Gastroesophageal sphincter (tissue), 3 donors: ENCODE measurements around the gene BASP1.

ENCODE experiments used
- CTCF ChIP-seq, 4 experiments: fragments of 200-600 bp in 2 of 4; fragments of 450-650 bp in 2 of 4; sonication (generic) in 1 of 4; IDR thresholded peaks; one replicate each; pipeline ENCODE4 v1.5.1; 2017 to 2019; ENCODE audit warnings: antibody characterized with exemption in 4 of 4, mild to moderate bottlenecking in 2 of 4, moderate library complexity in 2 of 4
- EP300 ChIP-seq: sonication (generic); formaldehyde crosslinking; IDR thresholded peaks from one replicate; pipeline ENCODE4 v1.6.1; 2017; ENCODE audit warnings: antibody characterized with exemption, mild to moderate bottlenecking
- POLR2A ChIP-seq, 2 donors: fragments of 450-650 bp; IDR thresholded peaks; one replicate each; pipeline ENCODE4 v1.6.1; 2017; ENCODE audit warnings: antibody characterized with exemption in 2 of 2, mild to moderate bottlenecking in 2 of 2, moderate library complexity in 1 of 2

- TF ChIP-seq CTCF (IDR thresholded peaks at IDR 0.05) (no peak), POLR2A (IDR thresholded peaks at IDR 0.05) (no peak), EP300 (no peak)
Measured at GRCh38 chr5:17229313-17229712, 11.9 kb downstream of the BASP1 start.
